GM12878 (cell line): ENCODE data around the gene AP3S2. TPM values are rescaled to one million over a fixed set of nuclear protein-coding genes. Genes with fewer than 3 reads are reported as not detected.

Experiments used
- BHLHE40 ChIP-seq, 2 experiments: fragments of 450-650 bp in 1 of 2; IDR thresholded peaks; 2 replicates each; pipeline ENCODE4 v1.6.1; 2011 to 2017; ENCODE audit warnings: low read depth in 2 of 2, borderline replicate concordance in 1 of 2, improper control_type of control experiment in 1 of 2, low read length in 1 of 2, mild to moderate bottlenecking in 1 of 2
- CEBPB ChIP-seq, 2 experiments: fragments of 150-350 bp in 1 of 2; IDR thresholded peaks; 2 replicates each; pipeline ENCODE4 v1.6.1; 2012 to 2014; ENCODE audit warnings: low read depth in 2 of 2, low read length in 2 of 2, borderline replicate concordance in 1 of 2, inconsistent platforms in 1 of 2
- ESRRA ChIP-seq: IDR thresholded peaks from 2 replicates; pipeline ENCODE4 v1.6.1; 2012; ENCODE audit warnings: mild to moderate bottlenecking, low read length, improper control_type of control experiment
- HSF1 ChIP-seq: fragments of 150-350 bp; IDR thresholded peaks from 2 replicates; pipeline ENCODE4 v1.6.1; 2014; ENCODE audit warnings: mild to moderate bottlenecking, low read depth, low read length
- IKZF2 ChIP-seq, 2 experiments: fragments of 450-650 bp; IDR thresholded peaks; 2 replicates each; pipeline ENCODE4 v1.6.1; 2017; ENCODE audit warnings: mild to moderate bottlenecking in 2 of 2, moderate library complexity in 2 of 2
- IRF4 ChIP-seq: IDR thresholded peaks from 2 replicates; pipeline ENCODE4 v1.6.1; 2011; ENCODE audit warnings: low read depth, low read length
- MLLT1 ChIP-seq: fragments of 450-650 bp; IDR thresholded peaks from 2 replicates; pipeline ENCODE4 v1.6.1; 2016; ENCODE audit warnings: mild to moderate bottlenecking
- MXI1 ChIP-seq: fragments of 150-350 bp; IDR thresholded peaks from 2 replicates; pipeline ENCODE4 v1.6.1; 2011; ENCODE audit warnings: low read depth, mild to moderate bottlenecking, inconsistent platforms, low read length, improper control_type of control experiment
- NFYB ChIP-seq: IDR thresholded peaks from 2 replicates; pipeline ENCODE4 v1.6.1; 2011; ENCODE audit warnings: low read depth, mild to moderate bottlenecking, low read length, improper control_type of control experiment, moderate library complexity; ENCODE audit not compliant: insufficient read depth
- RAD21 ChIP-seq: IDR thresholded peaks from 2 replicates; pipeline ENCODE4 v1.6.1; 2011; ENCODE audit warnings: mild to moderate bottlenecking, low read depth, low read length, moderate library complexity; ENCODE audit not compliant: insufficient read depth
- RAD51 ChIP-seq: fragments of 450-650 bp; IDR thresholded peaks from 2 replicates; pipeline ENCODE4 v1.6.1; 2016; ENCODE audit warnings: moderate library complexity, mild to moderate bottlenecking, inconsistent platforms
- RBBP5 ChIP-seq: fragments of 200-600 bp; sonication (generic); conservative IDR thresholded peaks from 2 replicates; pipeline ENCODE4 v1.6.1; 2016
- SIN3A ChIP-seq: IDR thresholded peaks from 2 replicates; pipeline ENCODE4 v1.6.1; 2012; ENCODE audit warnings: low read depth, low read length, improper control_type of control experiment
- SREBF2 ChIP-seq: IDR thresholded peaks from 2 replicates; pipeline ENCODE4 v1.6.1; 2012; ENCODE audit warnings: mild to moderate bottlenecking, low read length
- ZBTB40 ChIP-seq: fragments of 450-650 bp; IDR thresholded peaks from 2 replicates; pipeline ENCODE4 v1.6.1; 2016; ENCODE audit warnings: mild to moderate bottlenecking, moderate library complexity, borderline replicate concordance
- ZNF592 ChIP-seq: fragments of 450-650 bp; IDR thresholded peaks from 2 replicates; pipeline ENCODE4 v1.6.1; 2017; ENCODE audit warnings: mild to moderate bottlenecking, moderate library complexity
- ZSCAN29 ChIP-seq: fragments of 450-650 bp; IDR thresholded peaks from 2 replicates; pipeline ENCODE4 v1.6.1; 2017; ENCODE audit warnings: mild to moderate bottlenecking, moderate library complexity
- polyA plus RNA-seq, 11 experiments: library from polyadenylated mRNA; depleted of rRNA in 4 of 11; unstranded in 6 of 11; stranded (reverse) in 5 of 11; fragments of >200 nt; fragmentation: Nextera tagmentation in 4 of 11; fragmentation: Illumina TruSeq in 1 of 11; extraction: Ambion mirVana in 4 of 11; extraction: Trizol in 1 of 11; gene quantifications; 1 replicate in 1 of 11; 2 replicates in 10 of 11; pipeline versions ENCODE4 v1.2.1 to v1.2.3, GENCODE V29; 2011 to 2016; ENCODE audit warnings: inconsistent platforms in 2 of 11, missing spikeins in 2 of 11, low read depth in 1 of 11
- total RNA-seq, 4 experiments: library from RNA; depleted of rRNA in 3 of 4; stranded (reverse); fragments of >200 nt in 3 of 4; fragmentation: Illumina TruSeq in 1 of 4; extraction: Trizol in 1 of 4; gene quantifications; 2 replicates each; pipeline versions ENCODE4 v1.2.1 to v1.2.3, GENCODE V29; 2013 to 2021

Gene AP3S2
- total and polyA plus RNA-seq, 10 of the 15 experiments (the other 5 are each of a cell fraction or from before 2014, with no cell fraction given): 10.0 to 43.6 (median 26.0) TPM

- TF ChIP-seq ESRRA (peak; percentile 66; the same call in 1 of the 2 replicates), BHLHE40 (IDR thresholded peaks at IDR 0.05; ENCODE audit: borderline replicate concordance in 1 of 2, low read depth in 2 of 2, low read length in 1 of 2) (peak; percentile 64 to 79), ZSCAN29 (0 out of 2 replicates have a peak, but pooled peaks have one; percentile 68), HSF1 (no peak), NFYB (no peak), IRF4 (peak; percentile 85), RAD21 (no peak), RBBP5 (no peak), ZNF592 (peak; percentile 89), MLLT1 (peak; percentile 88), SREBF2 (peak; percentile 54; the same call in 1 of the 2 replicates), SIN3A (peak; percentile 91), ZBTB40 (peak; percentile 99), CEBPB (IDR thresholded peaks at IDR 0.05; ENCODE audit: borderline replicate concordance in 1 of 2, low read depth in 2 of 2, low read length in 2 of 2) (no peak), IKZF2 (IDR thresholded peaks at IDR 0.05) (peak; percentile 50 to 71; a peak in 3 of 4 replicates), MXI1 (peak; percentile 73), RAD51 (no peak)
These were observed at the start of gene AP3S2 (continued) for GRCh38 chr15:89893696-89894447.
